NB4 (cell line): ENCODE data around the gene SPPL3.
"Not testable (repeated sequence)": the region's sequence is repeated elsewhere in the genome, so short reads cannot be mapped to it uniquely, and the experiment has no call there.

Experiments
- DNase-seq: peaks from one replicate; pipeline ENCODE4 v3.0.0; 2010; ENCODE audit warnings: low read depth
- H3K4me3 ChIP-seq: one replicate; pipeline ENCODE4 v1.5.1; 2011; ENCODE audit warnings: mild to moderate bottlenecking, low read depth, low read length, moderate library complexity
- CTCF ChIP-seq: IDR thresholded peaks from one replicate; pipeline ENCODE4 v1.5.1; 2012; ENCODE audit warnings: low read depth, low read length
- MAX ChIP-seq: IDR thresholded peaks from 2 replicates; pipeline ENCODE4 v1.6.1; 2011; ENCODE audit warnings: low read depth, low read length
- MYC ChIP-seq: IDR thresholded peaks from 2 replicates; pipeline ENCODE4 v1.6.1; 2011; ENCODE audit warnings: low read depth, low read length
- POLR2A ChIP-seq: IDR thresholded peaks from 2 replicates; pipeline ENCODE4 v1.6.1; 2011; ENCODE audit warnings: mild to moderate bottlenecking; ENCODE audit not compliant: insufficient read length; ENCODE audit errors: extremely low read depth

SPPL3 gene

GRCh38 chr12:120901818-120902217 is 2.3 kb downstream of the SPPL3 start:
- TF ChIP-seq MAX (no peak), MYC (no peak), POLR2A (no peak), CTCF (no peak)

GRCh38 chr12:120901101-120901500 is 3.1 kb downstream of the SPPL3 start:
- H3K4me3 ChIP-seq, DNase-seq: not testable (repeated sequence)

More at GRCh38 chr12:120901818-120902217, 2.3 kb downstream of the SPPL3 start:
- no peak for DNase-seq
- H3K4me3 ChIP-seq = peak overlapping the region; percentile 82

GRCh38 chr12:120895532-120895931 is 8.6 kb downstream of the SPPL3 start:
- no peak overlapping the region for H3K4me3 ChIP-seq
- TF ChIP-seq CTCF = no peak
- TF ChIP-seq MAX = no peak
- TF ChIP-seq POLR2A = no peak
- TF ChIP-seq MYC = no peak
- DNase-seq = no peak

GRCh38 chr12:120892265-120892664 is 11.9 kb downstream of the SPPL3 start:
- peak; percentile 76 for DNase-seq
- TF ChIP-seq MYC (no peak), MAX (no peak), CTCF (no peak), POLR2A (no peak)
- no peak overlapping the region for H3K4me3 ChIP-seq

- TF ChIP-seq CTCF (no peak), POLR2A (no peak), MAX (no peak), MYC (no peak)
- DNase-seq = no peak
- H3K4me3 ChIP-seq = no peak overlapping the region
Measured at GRCh38 chr12:120890963-120891362, 13.2 kb downstream of the SPPL3 start.

GRCh38 chr12:120887253-120888043 is 16.7 kb downstream of the SPPL3 start:
- TF ChIP-seq CTCF (no peak), POLR2A (no peak), MAX (no peak), MYC (no peak)
- DNase-seq = no peak
- no peak overlapping the region for H3K4me3 ChIP-seq
